H9 (cell line): ENCODE data around the gene INPP5E. TPM values are rescaled to one million over a fixed set of nuclear protein-coding genes. Genes with fewer than 3 reads are reported as not detected.

Experiments
- DNase-seq: peaks from one replicate; pipeline ENCODE4 v3.0.0-alpha.2; 2017
- H2AFZ ChIP-seq: one replicate; pipeline ENCODE4 v1.6.1; 2013; ENCODE audit warnings: mild to moderate bottlenecking, low read length, control low read depth, moderate library complexity
- H2AK5ac ChIP-seq: 2 replicates; pipeline ENCODE4 v1.6.1; 2013; ENCODE audit warnings: low read length, control low read depth, mixed read lengths; ENCODE audit not compliant: insufficient read length
- H2BK120ac ChIP-seq: one replicate; pipeline ENCODE4 v1.6.1; 2013; ENCODE audit warnings: low read depth, mild to moderate bottlenecking, low read length, control low read depth, inconsistent platforms; ENCODE audit not compliant: poor library complexity, severe bottlenecking
- H2BK12ac ChIP-seq: 2 replicates; pipeline ENCODE4 v1.6.1; 2013; ENCODE audit warnings: low read length, control low read depth, mixed read lengths, low read depth; ENCODE audit not compliant: insufficient read length
- H2BK15ac ChIP-seq: 2 replicates; pipeline ENCODE4 v1.6.1; 2013; ENCODE audit warnings: low read depth, low read length, control low read depth
- H2BK20ac ChIP-seq: one replicate; pipeline ENCODE4 v1.6.1; 2013; ENCODE audit warnings: low read depth, mild to moderate bottlenecking, low read length, control low read depth, inconsistent platforms; ENCODE audit not compliant: poor library complexity, severe bottlenecking
- H2BK5ac ChIP-seq: 2 replicates; pipeline ENCODE4 v1.6.1; 2013; ENCODE audit warnings: low read length, control low read depth, mixed read lengths; ENCODE audit not compliant: insufficient read length
- H3K14ac ChIP-seq: 2 replicates; pipeline ENCODE4 v1.6.1; 2013; ENCODE audit warnings: low read length, control low read depth; ENCODE audit not compliant: insufficient read depth
- H3K18ac ChIP-seq: 2 replicates; pipeline ENCODE4 v1.6.1; 2013; ENCODE audit warnings: low read depth, mild to moderate bottlenecking, mixed read lengths, low read length, control low read depth; ENCODE audit not compliant: insufficient read length
- H3K23ac ChIP-seq: 2 replicates; pipeline ENCODE4 v1.6.1; 2013; ENCODE audit warnings: low read length, control low read depth, mixed read lengths, low read depth; ENCODE audit not compliant: insufficient read length
- H3K23me2 ChIP-seq: 2 replicates; pipeline ENCODE4 v1.6.1; 2013; ENCODE audit warnings: low read depth, mild to moderate bottlenecking, mixed read lengths, low read length, control low read depth; ENCODE audit not compliant: insufficient read length, poor library complexity, severe bottlenecking
- H3K27ac ChIP-seq: 2 replicates; pipeline ENCODE4 v1.5.1; 2013; ENCODE audit warnings: low read length, control low read depth, mixed read lengths, low read depth; ENCODE audit not compliant: insufficient read length
- H3K27me3 ChIP-seq: 2 replicates; pipeline ENCODE4 v1.6.1; 2013; ENCODE audit warnings: low read length, control low read depth, inconsistent platforms; ENCODE audit not compliant: insufficient read depth
- H3K4ac ChIP-seq: 2 replicates; pipeline ENCODE4 v1.6.1; 2013; ENCODE audit warnings: low read depth, mild to moderate bottlenecking, control low read depth, inconsistent platforms, low read length, moderate library complexity
- H3K4me1 ChIP-seq: 2 replicates; pipeline ENCODE4 v1.6.1; 2013; ENCODE audit warnings: low read length, control low read depth, inconsistent platforms; ENCODE audit not compliant: insufficient read depth
- H3K4me2 ChIP-seq: 2 replicates; pipeline ENCODE4 v1.6.1; 2013; ENCODE audit warnings: low read length, control low read depth, mixed read lengths; ENCODE audit not compliant: insufficient read length, insufficient read depth
- H3K56ac ChIP-seq: 2 replicates; pipeline ENCODE4 v1.6.1; 2013; ENCODE audit warnings: low read depth, mild to moderate bottlenecking, mixed read lengths, low read length, control low read depth; ENCODE audit not compliant: insufficient read length
- H3K79me1 ChIP-seq: 2 replicates; pipeline ENCODE4 v1.6.1; 2013; ENCODE audit warnings: low read depth, mild to moderate bottlenecking, moderate library complexity, low read length, control low read depth, inconsistent platforms; ENCODE audit not compliant: insufficient read depth, poor library complexity, severe bottlenecking
- H3K79me2 ChIP-seq: 2 replicates; pipeline ENCODE4 v1.6.1; 2013; ENCODE audit warnings: low read length, control low read depth, inconsistent platforms; ENCODE audit not compliant: insufficient read depth
- H3K9ac ChIP-seq: 2 replicates; pipeline ENCODE4 v1.6.1; 2013; ENCODE audit warnings: low read length, control low read depth, mixed read lengths; ENCODE audit not compliant: insufficient read length; ENCODE audit errors: extremely low read depth
- H3K9me3 ChIP-seq: one replicate; pipeline ENCODE4 v1.6.1; 2013; ENCODE audit warnings: low read depth, low read length, inconsistent platforms; ENCODE audit not compliant: control insufficient read depth
- H3T11ph ChIP-seq: one replicate; pipeline ENCODE4 v1.6.1; 2013; ENCODE audit warnings: mild to moderate bottlenecking, low read length, control low read depth, inconsistent platforms
- H4K20me1 ChIP-seq: one replicate; pipeline ENCODE4 v1.6.1; 2013; ENCODE audit not compliant: control insufficient read depth, insufficient read length, insufficient read depth
- H4K5ac ChIP-seq: 2 replicates; pipeline ENCODE4 v1.6.1; 2013; ENCODE audit warnings: low read depth, mild to moderate bottlenecking, mixed read lengths, low read length, control low read depth; ENCODE audit not compliant: insufficient read length
- H4K8ac ChIP-seq: replicated peaks from 2 replicates; pipeline ENCODE4 v1.6.1; 2013; ENCODE audit warnings: low read length, control low read depth, mixed read lengths, low read depth; ENCODE audit not compliant: insufficient read length
- H4K91ac ChIP-seq: 2 replicates; pipeline ENCODE4 v1.6.1; 2013; ENCODE audit warnings: low read depth, mild to moderate bottlenecking, moderate library complexity, mixed read lengths, low read length, control low read depth; ENCODE audit not compliant: insufficient read length
- H3K27ac Mint-ChIP-seq, 3 experiments: 2 replicates in 2 of 3; 3 replicates in 1 of 3; pipeline ENCODE4 v1.8.0; 2020 to 2021; ENCODE audit warnings: mixed read lengths in 3 of 3, mild to moderate bottlenecking in 1 of 3, moderate library complexity in 1 of 3
- H3K27me3 Mint-ChIP-seq: 2 replicates; pipeline ENCODE4 v1.8.0; 2021; ENCODE audit warnings: low read depth, mild to moderate bottlenecking, moderate library complexity, mixed read lengths
- H3K36me3 Mint-ChIP-seq, 3 experiments: 2 replicates in 2 of 3; 3 replicates in 1 of 3; pipeline ENCODE4 v1.8.0; 2020 to 2021; ENCODE audit warnings: low read depth in 3 of 3, mixed read lengths in 3 of 3; ENCODE audit not compliant: insufficient read depth in 1 of 3
- H3K4me1 Mint-ChIP-seq, 2 experiments: 2 replicates each; pipeline ENCODE4 v1.8.0; 2020; ENCODE audit warnings: mixed read lengths in 2 of 2
- H3K4me3 Mint-ChIP-seq, 2 experiments: 2 replicates in 1 of 2; 3 replicates in 1 of 2; pipeline ENCODE4 v1.8.0; 2020 to 2021; ENCODE audit warnings: mild to moderate bottlenecking in 2 of 2, mixed read lengths in 2 of 2, moderate library complexity in 1 of 2
- H3K9me3 Mint-ChIP-seq, 2 experiments: 2 replicates in 1 of 2; 3 replicates in 1 of 2; pipeline ENCODE4 v1.8.0; 2020; ENCODE audit warnings: mild to moderate bottlenecking in 2 of 2, mixed read lengths in 2 of 2, moderate library complexity in 1 of 2
- WGBS: extraction: QIAGEN DNeasy Blood & Tissue Kit; methylation state at CpG from one replicate; pipeline ENCODE4 v1.1.7; 2013; ENCODE audit warnings: missing lambda C conversion rate, low lambda C conversion rate, mixed read lengths; ENCODE audit not compliant: insufficient read length; ENCODE audit errors: extremely low coverage; 5-methylcytosine and 5-hydroxymethylcytosine counted together
- total RNA-seq: library from RNA; stranded (reverse); gene quantifications from 2 replicates; pipeline ENCODE4 v1.2.1, GENCODE V29; 2021
- TF ChIP-seq, protein P1 (sequence below): fragments of 200-600 bp; sonication (generic); conservative IDR thresholded peaks from 3 replicates; pipeline ENCODE4 v1.8.0; 2021; ENCODE audit warnings: antibody characterized with exemption, mild to moderate bottlenecking

Gene INPP5E
- total RNA-seq, 1 experiment from 2014 or later = 21.0 TPM

DNA sequence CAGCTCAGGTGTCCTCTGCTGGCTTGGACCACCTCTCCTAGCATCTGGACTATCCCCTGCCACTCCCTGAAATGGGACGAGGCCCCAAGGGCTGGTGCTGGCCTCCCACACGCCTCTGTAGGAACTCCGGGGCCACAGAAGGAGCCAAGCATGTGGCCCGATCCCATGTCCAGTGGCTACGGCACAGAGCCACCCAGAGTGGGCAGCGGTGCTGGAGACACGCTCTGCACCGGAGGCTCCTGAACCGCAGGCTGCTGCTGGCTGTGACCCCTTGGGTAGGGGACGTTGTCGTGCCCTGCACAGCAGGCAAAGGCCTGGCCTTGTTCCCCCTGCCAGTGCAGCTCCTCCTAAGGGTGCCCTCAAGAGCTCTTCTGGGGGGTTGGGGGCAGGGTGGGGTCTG is 59.8 kb downstream of the INPP5E start:
- no peak overlapping the region for H2BK5ac ChIP-seq
- H2BK120ac ChIP-seq = no peak overlapping the region
- H3K79me1 ChIP-seq = no peaks in the 10 kb centered on the region
- no peak overlapping the region for H2BK20ac ChIP-seq
- H2BK15ac ChIP-seq = no peak overlapping the region
- H3K27me3 Mint-ChIP-seq = no peaks in the 10 kb centered on the region
- TF ChIP-seq, protein P1, sequence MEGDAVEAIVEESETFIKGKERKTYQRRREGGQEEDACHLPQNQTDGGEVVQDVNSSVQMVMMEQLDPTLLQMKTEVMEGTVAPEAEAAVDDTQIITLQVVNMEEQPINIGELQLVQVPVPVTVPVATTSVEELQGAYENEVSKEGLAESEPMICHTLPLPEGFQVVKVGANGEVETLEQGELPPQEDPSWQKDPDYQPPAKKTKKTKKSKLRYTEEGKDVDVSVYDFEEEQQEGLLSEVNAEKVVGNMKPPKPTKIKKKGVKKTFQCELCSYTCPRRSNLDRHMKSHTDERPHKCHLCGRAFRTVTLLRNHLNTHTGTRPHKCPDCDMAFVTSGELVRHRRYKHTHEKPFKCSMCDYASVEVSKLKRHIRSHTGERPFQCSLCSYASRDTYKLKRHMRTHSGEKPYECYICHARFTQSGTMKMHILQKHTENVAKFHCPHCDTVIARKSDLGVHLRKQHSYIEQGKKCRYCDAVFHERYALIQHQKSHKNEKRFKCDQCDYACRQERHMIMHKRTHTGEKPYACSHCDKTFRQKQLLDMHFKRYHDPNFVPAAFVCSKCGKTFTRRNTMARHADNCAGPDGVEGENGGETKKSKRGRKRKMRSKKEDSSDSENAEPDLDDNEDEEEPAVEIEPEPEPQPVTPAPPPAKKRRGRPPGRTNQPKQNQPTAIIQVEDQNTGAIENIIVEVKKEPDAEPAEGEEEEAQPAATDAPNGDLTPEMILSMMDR = no peak
- no peaks in the 10 kb centered on the region for H3K9me3 ChIP-seq
- H3K23me2 ChIP-seq = no peaks in the 10 kb centered on the region
- H4K20me1 ChIP-seq = no peaks in the 10 kb centered on the region
- no peak for DNase-seq
- H3K27ac ChIP-seq = no peak overlapping the region
- H3K27me3 ChIP-seq = no peaks in the 10 kb centered on the region
- H2BK12ac ChIP-seq = no peak overlapping the region
- H3K14ac ChIP-seq = no peak overlapping the region
- H3K18ac ChIP-seq = no peak overlapping the region
- no peak overlapping the region for H4K8ac ChIP-seq
- no peaks in the 10 kb centered on the region for H3K4me1 Mint-ChIP-seq
- H3T11ph ChIP-seq = no peak overlapping the region
- H3K36me3 Mint-ChIP-seq = peaks cover 7 to 48% (median 32%) of the 10 kb centered on the region in 3 experiments; a peak in 6 of 7 replicates
- no peak overlapping the region for H3K4me2 ChIP-seq
- no peak overlapping the region for H4K5ac ChIP-seq
- H2AK5ac ChIP-seq = no peak overlapping the region
- no peak overlapping the region for H3K56ac ChIP-seq
- no peak overlapping the region for H4K91ac ChIP-seq
- no peak overlapping the region for H3K23ac ChIP-seq
- no CpG with 5 or more reads among the region's 11 CpGs for WGBS
- no peak overlapping the region for H3K4me3 Mint-ChIP-seq
- H3K4ac ChIP-seq = no peak overlapping the region
- no peak overlapping the region for H2AFZ ChIP-seq
- H3K79me2 ChIP-seq = no peaks in the 10 kb centered on the region
- no peaks in the 10 kb centered on the region for H3K4me1 ChIP-seq
- no peak overlapping the region for H3K9ac ChIP-seq
- no peaks in the 10 kb centered on the region for H3K9me3 Mint-ChIP-seq
- H3K27ac Mint-ChIP-seq = no peak overlapping the region
